Liver (tissue), 9 donors: Measurements from ENCODE around the gene GGA2. TPM values are rescaled to one million over a fixed set of nuclear protein-coding genes. Genes with fewer than 3 reads are reported as not detected.

Source experiments
- DNase-seq: peaks from one replicate; pipeline ENCODE4 v3.0.0-alpha.2; 2017; ENCODE audit warnings: low spot score
- H3K27ac ChIP-seq, 2 donors: one replicate each; pipeline ENCODE4 v1.7.0; 2013; ENCODE audit warnings: inconsistent platforms in 2 of 2, low read length in 2 of 2, control low read depth in 1 of 2, low read depth in 1 of 2, mild to moderate bottlenecking in 1 of 2
- H3K27me3 ChIP-seq, 4 donors: one replicate each; pipeline versions ENCODE4 v1.6.1 to v1.7.0; 2013; ENCODE audit warnings: low read length in 3 of 4, inconsistent platforms in 1 of 4, mild to moderate bottlenecking in 1 of 4, moderate library complexity in 1 of 4; ENCODE audit not compliant: control insufficient read depth in 4 of 4, insufficient read depth in 4 of 4
- H3K36me3 ChIP-seq, 4 donors: one replicate each; pipeline versions ENCODE4 v1.6.1 to v1.7.0; 2013; ENCODE audit warnings: low read length in 3 of 4, mild to moderate bottlenecking in 3 of 4, low read depth in 1 of 4, moderate library complexity in 1 of 4; ENCODE audit not compliant: control insufficient read depth in 4 of 4, insufficient read depth in 3 of 4
- H3K4me1 ChIP-seq, 4 donors: one replicate each; pipeline versions ENCODE4 v1.6.1 to v1.7.0; 2013; ENCODE audit warnings: low read length in 3 of 4, mild to moderate bottlenecking in 3 of 4, moderate library complexity in 1 of 4; ENCODE audit not compliant: control insufficient read depth in 4 of 4, insufficient read depth in 4 of 4
- H3K4me3 ChIP-seq, 3 donors: one replicate each; pipeline versions ENCODE4 v1.6.1 to v1.7.0; 2013; ENCODE audit warnings: low read length in 3 of 3, control low read depth in 1 of 3, low read depth in 1 of 3, mild to moderate bottlenecking in 1 of 3
- H3K9ac ChIP-seq, 2 donors: one replicate each; pipeline ENCODE4 v1.7.0; 2013; ENCODE audit warnings: low read length in 2 of 2, mild to moderate bottlenecking in 2 of 2, moderate library complexity in 2 of 2, control low read depth in 1 of 2, low read depth in 1 of 2
- H3K9me3 ChIP-seq, 4 donors: one replicate each; pipeline versions ENCODE4 v1.6.1 to v1.7.0; 2013; ENCODE audit warnings: low read length in 3 of 4; ENCODE audit not compliant: control insufficient read depth in 4 of 4
- ATF3 ChIP-seq: IDR thresholded peaks from 2 replicates; pipeline ENCODE4 v1.6.1; 2016; ENCODE audit warnings: antibody characterized with exemption
- CTCF ChIP-seq: fragments of 150-350 bp; IDR thresholded peaks from 2 replicates; pipeline ENCODE4 v1.5.1; 2017; ENCODE audit warnings: improper control_type of control experiment, low read depth, low read length; ENCODE audit not compliant: missing input control
- EGR1 ChIP-seq, 2 donors: IDR thresholded peaks; 2 replicates each; pipeline ENCODE4 v1.6.1; 2016 to 2018; ENCODE audit warnings: antibody characterized with exemption in 2 of 2, low read depth in 2 of 2
- FOXA1 ChIP-seq: IDR thresholded peaks from 2 replicates; pipeline ENCODE4 v1.6.1; 2016; ENCODE audit warnings: antibody characterized with exemption
- FOXA2 ChIP-seq: IDR thresholded peaks from 2 replicates; pipeline ENCODE4 v1.6.1; 2016; ENCODE audit warnings: antibody characterized with exemption
- GABPA ChIP-seq, 2 donors: IDR thresholded peaks in 1 of 2; conservative IDR thresholded peaks in 1 of 2; 2 replicates each; pipeline ENCODE4 v1.6.1; 2016; ENCODE audit warnings: antibody characterized with exemption in 2 of 2, mild to moderate bottlenecking in 1 of 2, moderate library complexity in 1 of 2
- HNF4A ChIP-seq, 2 donors: conservative IDR thresholded peaks; 2 replicates each; pipeline ENCODE4 v1.6.1; 2016; ENCODE audit warnings: antibody characterized with exemption in 2 of 2, mild to moderate bottlenecking in 2 of 2
- HNF4G ChIP-seq: IDR thresholded peaks from 2 replicates; pipeline ENCODE4 v1.6.1; 2016; ENCODE audit warnings: antibody characterized with exemption
- JUND ChIP-seq, 2 donors: IDR thresholded peaks; 2 replicates each; pipeline ENCODE4 v1.6.1; 2016; ENCODE audit warnings: antibody characterized with exemption in 2 of 2
- MAX ChIP-seq: IDR thresholded peaks from 2 replicates; pipeline ENCODE4 v1.6.1; 2016; ENCODE audit warnings: antibody characterized with exemption
- NR2F2 ChIP-seq: IDR thresholded peaks from 2 replicates; pipeline ENCODE4 v1.6.1; 2016; ENCODE audit warnings: antibody characterized with exemption
- RAD21 ChIP-seq, 2 donors: IDR thresholded peaks; 2 replicates each; pipeline ENCODE4 v1.6.1; 2016; ENCODE audit warnings: antibody characterized with exemption in 2 of 2, mild to moderate bottlenecking in 2 of 2
- REST ChIP-seq: IDR thresholded peaks from 2 replicates; pipeline ENCODE4 v1.6.1; 2016; ENCODE audit warnings: antibody characterized with exemption, mild to moderate bottlenecking
- RXRA ChIP-seq, 2 donors: IDR thresholded peaks; 2 replicates each; pipeline ENCODE4 v1.6.1; 2017 to 2018; ENCODE audit warnings: antibody characterized with exemption in 2 of 2, mild to moderate bottlenecking in 1 of 2
- SP1 ChIP-seq: IDR thresholded peaks from 2 replicates; pipeline ENCODE4 v1.6.1; 2018; ENCODE audit warnings: antibody characterized with exemption, mild to moderate bottlenecking
- TAF1 ChIP-seq: conservative IDR thresholded peaks from 2 replicates; pipeline ENCODE4 v1.6.1; 2016; ENCODE audit warnings: antibody characterized with exemption, mild to moderate bottlenecking
- YY1 ChIP-seq: IDR thresholded peaks from 2 replicates; pipeline ENCODE4 v1.6.1; 2016; ENCODE audit warnings: antibody characterized with exemption, mild to moderate bottlenecking
- ZBTB33 ChIP-seq: IDR thresholded peaks from 2 replicates; pipeline ENCODE4 v1.6.1; 2016; ENCODE audit warnings: antibody characterized with exemption
- WGBS: extraction: QIAGEN DNeasy Blood & Tissue Kit; methylation state at CpG from one replicate; pipeline ENCODE4 v1.1.7; 2013; 5-methylcytosine and 5-hydroxymethylcytosine counted together
- polyA plus RNA-seq, 2 donors: library from polyadenylated mRNA; stranded (reverse) in 1 of 2; unstranded in 1 of 2; fragments of 200-250 nt in 1 of 2; fragments of >200 nt in 1 of 2; fragmentation: Nextera tagmentation in 1 of 2; extraction: Ambion mirVana in 1 of 2; gene quantifications; one replicate each; pipeline versions ENCODE4 v1.2.1 to v1.2.3, GENCODE V29; 2013 to 2015
- total RNA-seq, 2 donors: library from RNA; depleted of rRNA; stranded (reverse); fragments of >200 nt; gene quantifications; one replicate each; pipeline ENCODE4 v1.2.3, GENCODE V29; 2014
- donor health status: healthy.
- donor health status: healthy.
- donor health status: healthy.
- donor health status: healthy.
- donor health status: healthy.

GGA2 gene
- total and polyA plus RNA-seq, 4 donors, result 8.4 to 23.9 (median 16.0) TPM

- no peaks in the 10 kb centered on the region for H3K4me1 ChIP-seq
- H3K36me3 ChIP-seq, result peaks cover 3 to 46% (median 33%) of the 10 kb centered on the region in 4 donors
- no peaks in the 10 kb centered on the region for H3K27me3 ChIP-seq
- H3K9ac ChIP-seq, result no peak overlapping the region
- WGBS, result 92% methylated on average over 7 of the region's 7 CpGs
- TF ChIP-seq HNF4A (conservative IDR thresholded peaks at IDR 0.05) (no peak), CTCF (no peak), SP1 (no peak), FOXA1 (no peak), RXRA (IDR thresholded peaks at IDR 0.05) (no peak), REST (no peak), EGR1 (IDR thresholded peaks at IDR 0.05; ENCODE audit: low read depth in 2 of 2) (no peak), JUND (IDR thresholded peaks at IDR 0.05) (no peak), FOXA2 (no peak), YY1 (no peak), HNF4G (no peak), NR2F2 (no peak), GABPA (IDR thresholded peaks at IDR 0.05 in 1 of 2, conservative IDR thresholded peaks at IDR 0.05 in 1 of 2) (no peak), ATF3 (no peak), MAX (no peak), TAF1 (no peak), RAD21 (IDR thresholded peaks at IDR 0.05) (no peak), ZBTB33 (no peak)
- no peak overlapping the region for H3K4me3 ChIP-seq
- no peaks in the 10 kb centered on the region for H3K9me3 ChIP-seq
- no peak overlapping the region for H3K27ac ChIP-seq
- no peak for DNase-seq
These were observed 13.6 kb upstream of the GGA2 start for GRCh38 chr16:23523876-23524385.
